Suprapubic skin (tissue), 4 donors: ENCODE data around the gene ELP5. TPM values are rescaled to one million over a fixed set of nuclear protein-coding genes. Genes with fewer than 3 reads are reported as not detected.

Source experiments
- DNase-seq, 2 donors: peaks; one replicate each; pipeline ENCODE4 v3.0.0-alpha.2; 2019; ENCODE audit warnings: low spot score in 2 of 2
- H3K27ac ChIP-seq: fragments of 200-600 bp; sonication (generic); one replicate; pipeline ENCODE4 v1.5.1; 2019
- H3K27me3 ChIP-seq: fragments of 200-600 bp; sonication (generic); one replicate; pipeline ENCODE4 v1.5.1; 2019
- H3K36me3 ChIP-seq: fragments of 200-600 bp; sonication (generic); one replicate; pipeline ENCODE4 v1.5.1; 2019
- H3K4me1 ChIP-seq: fragments of 200-600 bp; sonication (generic); one replicate; pipeline ENCODE4 v1.5.1; 2019
- H3K4me3 ChIP-seq: fragments of 200-600 bp; sonication (generic); one replicate; pipeline ENCODE4 v1.5.1; 2019; ENCODE audit warnings: mild to moderate bottlenecking
- H3K9me3 ChIP-seq: fragments of 200-600 bp; sonication (generic); one replicate; pipeline ENCODE4 v1.5.1; 2019
- CTCF ChIP-seq, 2 donors: fragments of 200-600 bp in 1 of 2; fragments of 450-650 bp in 1 of 2; sonication (generic) in 1 of 2; IDR thresholded peaks; one replicate each; pipeline ENCODE4 v1.5.1; 2016 to 2019; ENCODE audit warnings: antibody characterized with exemption in 2 of 2, mild to moderate bottlenecking in 1 of 2, moderate library complexity in 1 of 2
- EP300 ChIP-seq: sonication (generic); formaldehyde crosslinking; IDR thresholded peaks from one replicate; pipeline ENCODE4 v1.6.1; 2017; ENCODE audit warnings: antibody characterized with exemption
- POLR2A ChIP-seq, 2 donors: fragments of 450-650 bp; IDR thresholded peaks; one replicate each; pipeline ENCODE4 v1.6.1; 2017; ENCODE audit warnings: antibody characterized with exemption in 2 of 2, mild to moderate bottlenecking in 2 of 2, moderate library complexity in 2 of 2
- POLR2AphosphoS5 ChIP-seq, 3 donors: sonication (generic); formaldehyde crosslinking; IDR thresholded peaks; one replicate each; pipeline ENCODE4 v1.6.1; 2017; ENCODE audit warnings: antibody characterized with exemption in 3 of 3
- WGBS: methylation state at CpG from one replicate; pipeline ENCODE4 v1.1.5; 2018; 5-methylcytosine and 5-hydroxymethylcytosine counted together
- total RNA-seq, 4 donors: library from RNA; depleted of rRNA; stranded (reverse); fragments of >200 nt; gene quantifications; one replicate each; pipeline ENCODE4 v1.1.0, GENCODE V29; 2016

The ELP5 gene
- total RNA-seq, 4 donors from 2014 or later = 13.6 to 29.7 (median 20.3) TPM

GRCh38 chr17:7308625-7309433 is 56.8 kb downstream of the ELP5 start:
- H3K27ac ChIP-seq = peak overlapping the region; percentile 96
- TF ChIP-seq POLR2AphosphoS5 (IDR thresholded peaks at IDR 0.05) (no peak), CTCF (IDR thresholded peaks at IDR 0.05) (no peak), POLR2A (IDR thresholded peaks at IDR 0.05) (peak in 1 of 2 donors; percentile 14), EP300 (no peak)
- H3K36me3 ChIP-seq = peaks cover 45% of the 10 kb centered on the region
- under 1% methylated on average over 14 of the region's 14 CpGs for WGBS
- H3K9me3 ChIP-seq = no peaks in the 10 kb centered on the region
- H3K4me1 ChIP-seq = peaks cover 49% of the 10 kb centered on the region
- peak overlapping the region; percentile 86 for H3K4me3 ChIP-seq
- DNase-seq = peak in 1 of 2 donors; percentile 89
- no peaks in the 10 kb centered on the region for H3K27me3 ChIP-seq

Other genes starting within 250 kb of the ELP5 start
- gene RNASEK, start 239.6 kb upstream of the ELP5 start, total RNA-seq = 100 to 1,000 TPM in 3 of 4 donors, 10 to 100 TPM in 1; 82.2 to 235 (median 219) TPM
- gene BCL6B, start 229.2 kb upstream of the ELP5 start, total RNA-seq = 1 to 10 TPM; 1.6 to 3.1 (median 1.8) TPM
- 1 to 10 TPM; 1.5 to 4.9 (median 3.7) TPM for gene SLC16A13, start 216.2 kb upstream of the ELP5 start, total RNA-seq
- gene SLC16A11, start 208.1 kb upstream of the ELP5 start, total RNA-seq = 10 to 100 TPM in 1 of 4 donors, 1 to 10 TPM in 2, under 1 TPM in 1; 0.26 to 10.8 (median 5.5) TPM
- 1 to 10 TPM; 1.6 to 3.3 (median 1.7) TPM for gene CLEC10A, start 172.0 kb upstream of the ELP5 start, total RNA-seq
- gene ASGR2, start 137.4 kb upstream of the ELP5 start, total RNA-seq = 10 to 100 TPM in 1 of 4 donors, 1 to 10 TPM in 3; 3.4 to 11.8 (median 6.8) TPM
- 1 to 10 TPM; 1.3 to 2.3 (median 2.0) TPM for gene ASGR1, start 72.8 kb upstream of the ELP5 start, total RNA-seq
- gene DLG4, start 32.4 kb upstream of the ELP5 start, total RNA-seq = 10 to 100 TPM in 1 of 4 donors, 1 to 10 TPM in 3; 2.9 to 12.7 (median 3.2) TPM
- 1,000 to 10,000 TPM in 1 of 4 donors, 100 to 1,000 TPM in 3; 565 to 1,687 (median 703) TPM for gene ACADVL, start 32.3 kb upstream of the ELP5 start, total RNA-seq
- 10 to 100 TPM; 53.2 to 78.1 (median 55.5) TPM for gene DVL2, start 17.7 kb upstream of the ELP5 start, total RNA-seq
- gene PHF23, start 12.8 kb upstream of the ELP5 start, total RNA-seq = 10 to 100 TPM; 19.0 to 35.0 (median 29.1) TPM
- gene GABARAP, start 9.8 kb upstream of the ELP5 start, total RNA-seq = 100 to 1,000 TPM; 446 to 840 (median 533) TPM
- 10 to 100 TPM; 54.7 to 80.6 (median 72.1) TPM for gene CTDNEP1, start 481 bp upstream of the ELP5 start, total RNA-seq
- gene CLDN7, start 10.3 kb downstream of the ELP5 start, total RNA-seq = 10 to 100 TPM in 2 of 4 donors, 1 to 10 TPM in 2; 7.7 to 14.5 (median 11.0) TPM
- 10 to 100 TPM in 2 of 4 donors, 1 to 10 TPM in 2; 2.4 to 19.4 (median 10.8) TPM for gene SLC2A4, start 29.5 kb downstream of the ELP5 start, total RNA-seq
- gene YBX2, start 42.4 kb downstream of the ELP5 start, total RNA-seq = 1 to 10 TPM; 1.9 to 9.7 (median 4.0) TPM
- gene EIF5A, start 55.4 kb downstream of the ELP5 start, total RNA-seq = 100 to 1,000 TPM; 172 to 314 (median 239) TPM
- 100 to 1,000 TPM in 1 of 4 donors, 10 to 100 TPM in 3; 77.4 to 123 (median 87.0) TPM for gene GPS2, start 63.1 kb downstream of the ELP5 start, total RNA-seq
- 10 to 100 TPM; 11.7 to 51.3 (median 20.6) TPM for gene NEURL4, start 77.1 kb downstream of the ELP5 start, total RNA-seq
- 10 to 100 TPM in 1 of 4 donors, 1 to 10 TPM in 2, under 1 TPM in 1; 0.70 to 12.4 (median 4.5) TPM for gene ACAP1, start 84.3 kb downstream of the ELP5 start, total RNA-seq
- gene KCTD11, start 99.9 kb downstream of the ELP5 start, total RNA-seq = 10 to 100 TPM in 3 of 4 donors, 1 to 10 TPM in 1; 9.1 to 50.1 (median 32.4) TPM
- under 1 TPM in 1 of 4 donors, not detected in 3; 0.44 TPM for gene TMEM95, start 102.9 kb downstream of the ELP5 start, total RNA-seq
- gene TNK1, start 128.9 kb downstream of the ELP5 start, total RNA-seq = 10 to 100 TPM; 15.3 to 42.9 (median 20.7) TPM
- 10 to 100 TPM; 21.6 to 55.3 (median 40.7) TPM for gene PLSCR3, start 142.3 kb downstream of the ELP5 start, total RNA-seq
- 100 to 1,000 TPM in 2 of 4 donors, 10 to 100 TPM in 2; 53.5 to 128 (median 89.6) TPM for gene TMEM256, start 151.9 kb downstream of the ELP5 start, total RNA-seq
- 10 to 100 TPM in 1 of 4 donors, 1 to 10 TPM in 3; 5.9 to 17.9 (median 8.1) TPM for gene NLGN2, start 155.6 kb downstream of the ELP5 start, total RNA-seq
- not detected for gene SPEM1, start 168.1 kb downstream of the ELP5 start, total RNA-seq
- not detected for gene SPEM2, start 173.4 kb downstream of the ELP5 start, total RNA-seq
- gene SPEM3, start 176.6 kb downstream of the ELP5 start, total RNA-seq = not detected
- 10 to 100 TPM; 18.7 to 24.5 (median 19.5) TPM for gene TMEM102, start 183.2 kb downstream of the ELP5 start, total RNA-seq
- gene FGF11, start 187.3 kb downstream of the ELP5 start, total RNA-seq = 10 to 100 TPM; 10.3 to 28.5 (median 12.5) TPM
- gene CHRNB1, start 192.8 kb downstream of the ELP5 start, total RNA-seq = 10 to 100 TPM in 2 of 4 donors, 1 to 10 TPM in 2; 7.3 to 11.3 (median 9.7) TPM
- gene ZBTB4, start 227.4 kb downstream of the ELP5 start, total RNA-seq = 10 to 100 TPM; 36.1 to 65.7 (median 45.3) TPM
- gene SLC35G6, start 229.2 kb downstream of the ELP5 start, total RNA-seq = not detected
- 100 to 1,000 TPM; 104 to 194 (median 140) TPM for gene POLR2A, start 232.2 kb downstream of the ELP5 start, total RNA-seq